ENCODE data around the gene CCDC172. TPM values are rescaled to one million over a fixed set of nuclear protein-coding genes. Genes with fewer than 3 reads are reported as not detected.

CCDC172 gene
- total and polyA plus RNA-seq, 2 of the 8 experiments (the other 6 are each of a cell fraction or from before 2014, with no cell fraction given) = 1.1 to 3.6 TPM

GRCh38 chr10:116311016-116311415 is 13.2 kb upstream of the CCDC172 start (continued):
- TF ChIP-seq ATF3 (IDR thresholded peaks at IDR 0.05; ENCODE audit: insufficient read depth, low read depth, low read length) (no peak), ZNF274 (IDR thresholded peaks at IDR 0.05; ENCODE audit: borderline replicate concordance, extremely low read depth, low read length) (no peak)
